OCI-LY1 (cell line): Measurements from ENCODE around the gene MAP7D3.

Experiments
- CTCF ChIP-seq: fragments of 200-600 bp; sonication (generic), shearing (Covaris generic); IDR thresholded peaks from 2 replicates; pipeline ENCODE4 v1.5.1; 2017; ENCODE audit warnings: mild to moderate bottlenecking, antibody characterized with exemption, low read length, moderate library complexity, mixed read lengths
- EZH2 ChIP-seq: fragments of 200-600 bp; sonication (generic), shearing (Covaris generic); IDR thresholded peaks from 2 replicates; pipeline ENCODE4 v1.8.0; 2017; ENCODE audit warnings: borderline replicate concordance, mixed run types, mild to moderate bottlenecking, antibody characterized with exemption, low read length, moderate library complexity, mixed read lengths

GRCh38 chrX:136171420-136171819 lies 79.8 kb downstream of the MAP7D3 start:
- TF ChIP-seq EZH2 (no peak), CTCF (no peak)
